GM18861 (cell line): ENCODE results near the gene NRIP1.

Source experiments
- ATAC-seq: cut with Tn5 transposase; IDR thresholded peaks from one replicate; pipeline ENCODE4 v1.9.1; 2021; ENCODE audit not compliant: unreplicated experiment

Gene NRIP1

GRCh38 chr21:15009837-15010363, 54.9 kb downstream of the NRIP1 start:
- no peak for ATAC-seq

GRCh38 chr21:15007716-15008296, 57.0 kb downstream of the NRIP1 start:
- no peak for ATAC-seq

GRCh38 chr21:15006594-15007230, 58.1 kb downstream of the NRIP1 start:
- ATAC-seq: no peak

GRCh38 chr21:15005391-15005790, 59.4 kb downstream of the NRIP1 start:
- no peak for ATAC-seq

GRCh38 chr21:15004721-15005370, 60.0 kb downstream of the NRIP1 start:
- no peak for ATAC-seq

- ATAC-seq: no peak
Measured at GRCh38 chr21:15003463-15004135, 61.2 kb downstream of the NRIP1 start.

- peak; percentile 68 for ATAC-seq
Measured at GRCh38 chr21:15001857-15002606, 62.8 kb downstream of the NRIP1 start.

- no peak for ATAC-seq
Measured at GRCh38 chr21:15001113-15001512, 63.7 kb downstream of the NRIP1 start.

- no peak for ATAC-seq
Measured at GRCh38 chr21:15000081-15000480, 64.7 kb downstream of the NRIP1 start.

GRCh38 chr21:14998784-14999183, 66.0 kb downstream of the NRIP1 start:
- no peak for ATAC-seq

- ATAC-seq: no peak
Measured at GRCh38 chr21:14998336-14998735, 66.5 kb downstream of the NRIP1 start.

- ATAC-seq: no peak
Measured at GRCh38 chr21:14995695-14996490, 68.9 kb downstream of the NRIP1 start.

GRCh38 chr21:14995226-14995625, 69.6 kb downstream of the NRIP1 start:
- ATAC-seq: no peak

- ATAC-seq: no peak
Measured at GRCh38 chr21:14993115-14993514, 71.7 kb downstream of the NRIP1 start.

GRCh38 chr21:14991957-14992356, 72.8 kb downstream of the NRIP1 start:
- ATAC-seq: no peak

- no peak for ATAC-seq
Measured at GRCh38 chr21:14989359-14989758, 75.4 kb downstream of the NRIP1 start.

GRCh38 chr21:14988760-14989159, 76.0 kb downstream of the NRIP1 start:
- ATAC-seq: no peak

GRCh38 chr21:14987370-14988170, 77.2 kb downstream of the NRIP1 start:
- no peak for ATAC-seq

GRCh38 chr21:14985306-14985705, 79.5 kb downstream of the NRIP1 start:
- ATAC-seq: no peak
